Stomach (tissue), 4 donors: ENCODE measurements around the gene VTI1A.

ENCODE experiments used
- EP300 ChIP-seq: sonication (generic); formaldehyde crosslinking; IDR thresholded peaks from one replicate; pipeline ENCODE4 v1.6.1; 2017; ENCODE audit warnings: antibody characterized with exemption
- POLR2A ChIP-seq, 4 donors: fragments of 450-650 bp; IDR thresholded peaks; one replicate each; pipeline ENCODE4 v1.6.1; 2016; ENCODE audit warnings: antibody characterized with exemption in 4 of 4, control low read depth in 2 of 4, mild to moderate bottlenecking in 1 of 4, moderate library complexity in 1 of 4
- POLR2AphosphoS5 ChIP-seq, 3 donors: sonication (generic); formaldehyde crosslinking; IDR thresholded peaks; one replicate each; pipeline ENCODE4 v1.6.1; 2016; ENCODE audit warnings: antibody characterized with exemption in 3 of 3
- TF ChIP-seq, protein P1 (sequence below), 7 experiments: fragments of 450-650 bp in 4 of 7; fragments of 200-600 bp in 3 of 7; sonication (generic) in 3 of 7; IDR thresholded peaks; one replicate each; pipeline ENCODE4 v1.5.1; 2016 to 2019; ENCODE audit warnings: antibody characterized with exemption in 7 of 7, control low read depth in 2 of 7, mild to moderate bottlenecking in 1 of 7

- TF ChIP-seq, protein P1, sequence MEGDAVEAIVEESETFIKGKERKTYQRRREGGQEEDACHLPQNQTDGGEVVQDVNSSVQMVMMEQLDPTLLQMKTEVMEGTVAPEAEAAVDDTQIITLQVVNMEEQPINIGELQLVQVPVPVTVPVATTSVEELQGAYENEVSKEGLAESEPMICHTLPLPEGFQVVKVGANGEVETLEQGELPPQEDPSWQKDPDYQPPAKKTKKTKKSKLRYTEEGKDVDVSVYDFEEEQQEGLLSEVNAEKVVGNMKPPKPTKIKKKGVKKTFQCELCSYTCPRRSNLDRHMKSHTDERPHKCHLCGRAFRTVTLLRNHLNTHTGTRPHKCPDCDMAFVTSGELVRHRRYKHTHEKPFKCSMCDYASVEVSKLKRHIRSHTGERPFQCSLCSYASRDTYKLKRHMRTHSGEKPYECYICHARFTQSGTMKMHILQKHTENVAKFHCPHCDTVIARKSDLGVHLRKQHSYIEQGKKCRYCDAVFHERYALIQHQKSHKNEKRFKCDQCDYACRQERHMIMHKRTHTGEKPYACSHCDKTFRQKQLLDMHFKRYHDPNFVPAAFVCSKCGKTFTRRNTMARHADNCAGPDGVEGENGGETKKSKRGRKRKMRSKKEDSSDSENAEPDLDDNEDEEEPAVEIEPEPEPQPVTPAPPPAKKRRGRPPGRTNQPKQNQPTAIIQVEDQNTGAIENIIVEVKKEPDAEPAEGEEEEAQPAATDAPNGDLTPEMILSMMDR (IDR thresholded peaks at IDR 0.05): no peak
- TF ChIP-seq POLR2A (IDR thresholded peaks at IDR 0.05) (no peak), EP300 (no peak), POLR2AphosphoS5 (IDR thresholded peaks at IDR 0.05) (no peak)
Observed at GRCh38 chr10:112774210-112774609, 327.2 kb downstream of the VTI1A start.
